Measurements from ENCODE around the gene LRMDA.
"Not testable (repeated sequence)": the region's sequence is repeated elsewhere in the genome, so short reads cannot be mapped to it uniquely, and the experiment has no call there.

Gene LRMDA

GRCh38 chr10:75521194-75521829 is 89.9 kb downstream of the LRMDA start:
- not testable (repeated sequence) for H3K9ac ChIP-seq (ENCODE audit: low read depth, low read length); H3K36me3 ChIP-seq (ENCODE audit: insufficient read depth, low read length); DNase-seq; H3K9me3 ChIP-seq (ENCODE audit: insufficient read depth, low read length, severe bottlenecking); H3K4me1 ChIP-seq (ENCODE audit: insufficient read depth, low read length); H3K27ac ChIP-seq (ENCODE audit: low read length); H2AFZ ChIP-seq (ENCODE audit: low read depth, low read length); ATAC-seq (ENCODE audit: insufficient read depth, low read depth); H4K20me1 ChIP-seq (ENCODE audit: insufficient read depth, low read length); H3K79me2 ChIP-seq (ENCODE audit: insufficient read depth, low read length); H3K4me3 ChIP-seq (ENCODE audit: low read depth in 1 of 2, low read length in 2 of 2); H3K4me2 ChIP-seq (ENCODE audit: insufficient read depth, low read length)
- H3K27me3 ChIP-seq (ENCODE audit: insufficient read depth, low read length, poor library complexity) = peaks cover 12% of the 10 kb centered on the region

DNA sequence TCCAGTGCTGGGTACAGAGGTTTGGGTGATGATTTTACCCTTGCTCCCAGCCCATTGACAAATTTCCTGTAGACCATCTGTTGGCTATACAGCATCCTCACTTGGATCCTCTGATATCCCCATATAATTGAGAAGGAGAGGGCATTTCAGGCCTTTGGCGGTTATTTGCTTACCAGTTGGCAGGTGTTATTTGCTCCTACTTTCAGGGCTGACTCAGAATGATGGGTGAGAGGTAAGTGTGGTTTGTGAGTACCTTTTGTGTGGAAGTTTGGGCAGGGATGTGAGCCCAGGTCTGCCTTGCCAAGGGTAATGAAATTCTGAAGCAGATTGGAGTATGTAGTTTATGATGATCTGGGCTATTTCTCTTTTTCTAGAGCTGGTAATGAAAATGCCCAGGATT is 93.6 kb downstream of the LRMDA start:
- Histone ChIP-seq H3K4me2 (ENCODE audit: insufficient read depth, low read length) (no peak overlapping the region), H3K9ac (ENCODE audit: low read depth, low read length) (no peak overlapping the region), H4K20me1 (ENCODE audit: insufficient read depth, low read length) (no peaks in the 10 kb centered on the region), H3K9me3 (ENCODE audit: insufficient read depth, low read length, severe bottlenecking) (no peaks in the 10 kb centered on the region), H3K79me2 (ENCODE audit: insufficient read depth, low read length) (no peaks in the 10 kb centered on the region), H3K27ac (ENCODE audit: low read length) (no peak overlapping the region), H2AFZ (ENCODE audit: low read depth, low read length) (no peak overlapping the region), H3K4me1 (ENCODE audit: insufficient read depth, low read length) (no peaks in the 10 kb centered on the region), H3K36me3 (ENCODE audit: insufficient read depth, low read length) (no peaks in the 10 kb centered on the region), H3K27me3 (ENCODE audit: insufficient read depth, low read length, poor library complexity) (peaks cover 14% of the 10 kb centered on the region), H3K4me3 (ENCODE audit: low read depth in 1 of 2, low read length in 2 of 2) (no peak overlapping the region)
- no peak for ATAC-seq (ENCODE audit: insufficient read depth, low read depth)
- TF ChIP-seq, protein P1, sequence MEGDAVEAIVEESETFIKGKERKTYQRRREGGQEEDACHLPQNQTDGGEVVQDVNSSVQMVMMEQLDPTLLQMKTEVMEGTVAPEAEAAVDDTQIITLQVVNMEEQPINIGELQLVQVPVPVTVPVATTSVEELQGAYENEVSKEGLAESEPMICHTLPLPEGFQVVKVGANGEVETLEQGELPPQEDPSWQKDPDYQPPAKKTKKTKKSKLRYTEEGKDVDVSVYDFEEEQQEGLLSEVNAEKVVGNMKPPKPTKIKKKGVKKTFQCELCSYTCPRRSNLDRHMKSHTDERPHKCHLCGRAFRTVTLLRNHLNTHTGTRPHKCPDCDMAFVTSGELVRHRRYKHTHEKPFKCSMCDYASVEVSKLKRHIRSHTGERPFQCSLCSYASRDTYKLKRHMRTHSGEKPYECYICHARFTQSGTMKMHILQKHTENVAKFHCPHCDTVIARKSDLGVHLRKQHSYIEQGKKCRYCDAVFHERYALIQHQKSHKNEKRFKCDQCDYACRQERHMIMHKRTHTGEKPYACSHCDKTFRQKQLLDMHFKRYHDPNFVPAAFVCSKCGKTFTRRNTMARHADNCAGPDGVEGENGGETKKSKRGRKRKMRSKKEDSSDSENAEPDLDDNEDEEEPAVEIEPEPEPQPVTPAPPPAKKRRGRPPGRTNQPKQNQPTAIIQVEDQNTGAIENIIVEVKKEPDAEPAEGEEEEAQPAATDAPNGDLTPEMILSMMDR (IDR thresholded peaks at IDR 0.05; ENCODE audit: borderline replicate concordance, extremely low read depth, low read length, poor library complexity, severe bottlenecking) = no peak
- TF ChIP-seq EZH2 (IDR thresholded peaks at IDR 0.05; ENCODE audit: borderline replicate concordance, low read depth, low read length, severe bottlenecking) = no peak
- DNase-seq = no peak

GRCh38 chr10:75525646-75526045 is 94.2 kb downstream of the LRMDA start:
- DNase-seq (no peak), ATAC-seq (ENCODE audit: insufficient read depth, low read depth) (no peak)
- TF ChIP-seq, protein P1 (IDR thresholded peaks at IDR 0.05; ENCODE audit: borderline replicate concordance, extremely low read depth, low read length, poor library complexity, severe bottlenecking) = no peak
- H4K20me1 ChIP-seq (ENCODE audit: insufficient read depth, low read length) = no peaks in the 10 kb centered on the region
- no peaks in the 10 kb centered on the region for H3K36me3 ChIP-seq (ENCODE audit: insufficient read depth, low read length)
- no peak overlapping the region for H2AFZ ChIP-seq (ENCODE audit: low read depth, low read length)
- H3K27me3 ChIP-seq (ENCODE audit: insufficient read depth, low read length, poor library complexity) = peaks cover 14% of the 10 kb centered on the region
- no peaks in the 10 kb centered on the region for H3K79me2 ChIP-seq (ENCODE audit: insufficient read depth, low read length)
- H3K9ac ChIP-seq (ENCODE audit: low read depth, low read length) = no peak overlapping the region
- no peak overlapping the region for H3K27ac ChIP-seq (ENCODE audit: low read length)
- no peak overlapping the region for H3K4me3 ChIP-seq (ENCODE audit: low read depth in 1 of 2, low read length in 2 of 2)
- no peaks in the 10 kb centered on the region for H3K9me3 ChIP-seq (ENCODE audit: insufficient read depth, low read length, severe bottlenecking)
- H3K4me2 ChIP-seq (ENCODE audit: insufficient read depth, low read length) = no peak overlapping the region
- H3K4me1 ChIP-seq (ENCODE audit: insufficient read depth, low read length) = no peaks in the 10 kb centered on the region

- Histone ChIP-seq H3K4me2 (ENCODE audit: insufficient read depth, low read length) (no peak overlapping the region), H3K4me1 (ENCODE audit: insufficient read depth, low read length) (no peaks in the 10 kb centered on the region), H3K27ac (ENCODE audit: low read length) (no peak overlapping the region), H2AFZ (ENCODE audit: low read depth, low read length) (no peak overlapping the region), H3K36me3 (ENCODE audit: insufficient read depth, low read length) (no peaks in the 10 kb centered on the region), H4K20me1 (ENCODE audit: insufficient read depth, low read length) (no peaks in the 10 kb centered on the region), H3K9ac (ENCODE audit: low read depth, low read length) (no peak overlapping the region), H3K27me3 (ENCODE audit: insufficient read depth, low read length, poor library complexity) (peaks cover 9% of the 10 kb centered on the region), H3K9me3 (ENCODE audit: insufficient read depth, low read length, severe bottlenecking) (no peaks in the 10 kb centered on the region), H3K79me2 (ENCODE audit: insufficient read depth, low read length) (no peaks in the 10 kb centered on the region), H3K4me3 (ENCODE audit: low read depth in 1 of 2, low read length in 2 of 2) (no peak overlapping the region)
- no peak for ATAC-seq (ENCODE audit: insufficient read depth, low read depth)
- no peak for TF ChIP-seq EZH2 (IDR thresholded peaks at IDR 0.05; ENCODE audit: borderline replicate concordance, low read depth, low read length, severe bottlenecking)
- TF ChIP-seq, protein P1 (IDR thresholded peaks at IDR 0.05; ENCODE audit: borderline replicate concordance, extremely low read depth, low read length, poor library complexity, severe bottlenecking) = no peak
- DNase-seq = no peak
Observed at GRCh38 chr10:75527542-75527941, 96.1 kb downstream of the LRMDA start.

Measured in DND-41 (cell line).